ENCODE results near the gene RPS6KA3.
"Not testable (repeated sequence)": the region's sequence is repeated elsewhere in the genome, so short reads cannot be mapped to it uniquely, and the experiment has no call there.

The RPS6KA3 gene

GRCh38 chrX:20265221-20265725 is 1.4 kb downstream of the RPS6KA3 start:
- peak; percentile 36 for DNase-seq

DNA sequence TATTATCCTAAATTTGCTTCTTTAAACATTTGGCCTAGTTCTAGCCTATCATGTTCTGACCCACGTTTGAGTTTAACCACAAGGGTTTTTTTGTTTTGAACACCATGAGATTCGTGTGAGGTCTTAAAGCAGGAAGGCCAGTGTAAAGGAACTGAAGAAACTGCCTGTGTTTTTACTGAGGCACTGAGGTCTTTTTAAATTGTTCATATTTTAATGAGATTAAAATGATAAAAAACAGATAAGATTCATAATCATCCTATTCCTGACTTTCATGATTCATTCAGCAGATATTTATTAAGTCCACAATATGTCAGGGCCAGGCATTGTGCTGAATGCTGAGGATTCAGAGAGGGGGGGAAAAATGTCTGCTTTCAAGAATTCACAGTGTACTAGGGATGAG is 3.2 kb downstream of the RPS6KA3 start:
- no peak for DNase-seq

DNA sequence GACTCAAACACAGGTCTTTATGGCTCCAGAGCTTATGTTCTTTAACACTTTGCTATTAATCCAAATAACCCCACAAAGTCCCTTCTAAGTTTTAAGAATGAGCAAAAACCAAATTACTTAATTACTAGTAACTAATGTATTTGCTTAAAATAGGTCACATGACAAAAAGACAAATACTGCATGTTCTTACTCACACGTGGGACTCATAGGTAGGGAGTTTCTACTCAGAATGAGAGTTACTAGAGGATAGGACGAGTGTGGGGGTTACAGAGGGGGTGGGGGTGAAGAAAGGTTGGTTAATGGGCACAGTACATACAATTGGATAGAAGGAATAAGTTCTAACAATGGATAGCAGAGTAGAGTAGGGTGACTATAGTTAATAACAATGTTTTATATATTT is 5.8 kb downstream of the RPS6KA3 start:
- no peak for DNase-seq

GRCh38 chrX:20254712-20255299 is 11.9 kb downstream of the RPS6KA3 start:
- DNase-seq: no peak

- DNase-seq: no peak
Observed at GRCh38 chrX:20253232-20253543, 13.5 kb downstream of the RPS6KA3 start.

- DNase-seq: no peak
Observed at GRCh38 chrX:20252381-20253231, 14.1 kb downstream of the RPS6KA3 start.

GRCh38 chrX:20251691-20252090 is 15.0 kb downstream of the RPS6KA3 start:
- DNase-seq: no peak

- not testable (repeated sequence) for DNase-seq
Observed at GRCh38 chrX:20250146-20250545, 16.6 kb downstream of the RPS6KA3 start.

DNA sequence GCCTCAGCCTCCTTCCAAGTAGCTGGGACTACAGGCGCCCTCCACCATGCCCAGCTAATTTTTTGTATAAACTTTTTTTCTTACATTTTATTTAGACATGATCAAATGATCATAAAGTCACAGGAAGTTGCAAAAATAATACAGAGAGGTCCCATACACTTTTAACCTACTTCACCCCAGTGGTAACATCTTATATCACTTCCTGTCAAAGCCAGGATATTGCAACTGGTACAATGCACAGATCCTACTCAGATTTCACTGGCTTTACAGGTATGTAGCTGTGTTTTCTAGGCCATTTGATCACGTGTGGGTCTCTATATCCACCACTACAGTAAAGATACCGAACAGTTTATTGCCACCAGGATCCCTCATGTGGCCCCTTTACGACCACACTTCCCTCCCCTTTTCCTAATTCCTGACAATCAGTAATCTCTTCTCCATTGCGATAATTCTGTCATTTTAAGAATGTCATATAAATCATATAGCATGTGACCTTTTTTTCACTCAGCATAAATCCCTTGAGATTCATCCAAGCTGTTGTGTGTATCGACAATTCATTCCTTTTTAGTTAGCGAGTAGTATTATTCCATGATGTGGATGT is 18.0 kb downstream of the RPS6KA3 start:
- no peak for DNase-seq

DNA sequence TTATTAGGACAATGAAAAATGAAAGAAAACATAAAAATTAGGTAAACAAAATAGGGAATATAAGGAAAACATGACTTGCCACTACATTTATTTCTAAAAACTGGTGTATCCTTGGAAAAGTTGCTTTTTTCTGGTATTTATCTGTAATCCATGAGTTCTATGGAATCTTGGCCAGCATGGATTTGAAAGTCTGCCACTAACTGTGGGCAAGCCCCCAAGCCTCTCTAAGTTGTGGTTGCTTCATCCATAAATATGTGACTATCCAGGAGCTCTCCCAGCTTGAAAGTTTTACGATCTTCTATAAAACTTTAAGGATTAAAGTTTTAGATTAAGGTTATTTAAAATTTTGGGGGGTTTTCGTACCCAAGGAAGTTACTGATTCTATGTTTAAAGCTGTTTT is 21.8 kb downstream of the RPS6KA3 start:
- DNase-seq: no peak

DNA sequence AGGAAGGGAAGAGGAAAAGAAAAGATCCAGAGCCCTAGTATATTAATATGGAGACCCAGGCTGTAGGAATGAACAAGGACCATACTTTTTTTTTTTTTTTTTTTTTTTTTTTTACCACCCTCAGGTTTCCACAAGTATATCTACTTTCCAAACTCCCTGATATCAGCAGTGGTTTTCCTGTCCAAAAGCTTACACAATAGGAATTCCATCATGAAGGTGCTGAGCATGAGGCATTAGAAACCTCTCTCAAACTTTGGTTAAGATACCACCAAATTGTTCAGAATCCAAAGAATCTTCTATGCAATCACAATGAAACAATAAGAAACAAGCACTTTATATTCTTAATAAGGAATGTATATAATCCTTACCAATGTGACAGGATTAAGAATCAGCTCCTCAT is 26.5 kb downstream of the RPS6KA3 start:
- no peak for DNase-seq

- DNase-seq: no peak
Observed at GRCh38 chrX:20237864-20238263, 28.8 kb downstream of the RPS6KA3 start.

GRCh38 chrX:20235755-20236154 is 31.0 kb downstream of the RPS6KA3 start:
- no peak for DNase-seq

DNA sequence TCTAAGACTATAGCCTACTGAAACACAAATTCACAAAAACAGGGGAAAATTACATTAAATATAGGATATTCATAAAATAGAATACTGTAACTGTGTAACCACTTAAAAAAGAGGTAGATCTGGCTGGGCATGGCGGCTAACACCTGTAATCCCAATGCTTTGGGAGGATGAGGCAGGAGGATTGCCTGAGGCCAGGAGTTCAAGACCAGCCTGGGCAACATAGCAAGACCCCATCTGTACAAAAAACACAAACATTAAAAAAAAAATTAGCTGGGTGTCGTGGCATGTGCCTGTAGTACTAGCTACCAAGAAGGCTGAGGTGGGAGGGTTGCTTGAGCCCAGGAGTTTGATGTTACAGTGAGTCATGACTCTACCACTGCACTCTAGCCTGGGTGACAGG is 33.4 kb downstream of the RPS6KA3 start:
- DNase-seq: no peak

- DNase-seq: no peak
Observed at GRCh38 chrX:20231598-20231997, 35.1 kb downstream of the RPS6KA3 start.

DNA sequence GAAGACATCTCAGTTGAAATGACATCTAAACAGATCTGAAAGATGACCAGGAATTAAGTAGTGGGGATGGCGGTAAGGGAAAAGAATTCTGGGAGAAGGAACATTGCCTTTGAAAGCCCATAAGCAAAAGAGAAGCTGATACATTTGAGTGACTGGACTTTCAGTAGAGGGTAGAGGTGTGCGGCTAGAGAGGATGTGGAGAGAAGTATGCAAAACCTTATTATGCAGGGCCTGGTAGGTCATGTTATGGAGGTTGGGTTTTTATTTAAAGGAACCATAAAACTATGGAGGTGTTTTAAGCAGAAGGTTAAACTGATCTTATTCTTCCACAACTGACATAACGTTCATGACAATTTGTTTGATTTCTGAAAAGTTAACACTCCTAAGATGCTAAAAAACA is 36.3 kb downstream of the RPS6KA3 start:
- DNase-seq: no peak

- no peak for DNase-seq
Observed at GRCh38 chrX:20229155-20229554, 37.6 kb downstream of the RPS6KA3 start.

DNA sequence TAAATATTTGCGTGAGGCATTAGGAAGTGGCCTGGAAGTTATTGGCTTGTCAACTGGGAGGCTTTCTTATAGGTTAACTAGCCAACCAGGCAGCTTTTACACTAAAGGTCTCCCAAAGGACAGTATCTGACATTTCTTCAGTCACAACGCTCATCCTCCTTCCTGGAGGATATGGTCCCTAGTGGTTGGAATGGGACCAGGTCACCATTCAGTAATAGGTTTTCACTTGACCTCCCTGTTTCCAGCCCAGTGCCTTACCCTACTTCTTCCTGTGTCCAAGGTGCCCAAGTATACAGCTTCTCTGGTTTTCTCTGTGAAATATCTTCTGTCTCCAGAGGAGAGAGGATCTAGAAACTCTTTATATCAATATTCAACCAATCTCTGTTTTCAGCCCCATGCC is 38.5 kb downstream of the RPS6KA3 start:
- no peak for DNase-seq

DNA sequence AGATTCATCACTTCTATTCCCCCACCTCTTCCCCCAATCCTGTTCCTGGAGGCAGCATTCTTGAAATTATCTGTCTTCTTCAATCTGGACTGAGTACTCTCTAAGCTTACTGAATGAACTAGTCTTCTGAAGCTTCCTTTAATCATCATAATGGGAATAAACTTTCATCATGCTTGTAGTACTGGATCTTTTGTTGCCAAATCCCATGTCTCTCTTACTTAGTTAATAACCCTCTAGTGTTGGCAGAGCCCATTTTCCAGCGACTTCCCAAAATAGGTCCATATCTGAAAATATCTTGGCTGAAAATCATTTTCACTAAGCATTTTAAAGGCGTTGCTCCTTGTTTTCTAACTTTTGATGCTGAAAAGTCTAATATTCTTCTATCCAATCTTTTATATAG is 39.6 kb downstream of the RPS6KA3 start:
- DNase-seq: no peak

GRCh38 chrX:20225488-20225833 is 41.2 kb downstream of the RPS6KA3 start:
- DNase-seq: no peak

GRCh38 chrX:20224814-20225487 is 41.8 kb downstream of the RPS6KA3 start:
- DNase-seq: no peak

- no peak for DNase-seq
Observed at GRCh38 chrX:20221902-20222301, 44.8 kb downstream of the RPS6KA3 start.

DNA sequence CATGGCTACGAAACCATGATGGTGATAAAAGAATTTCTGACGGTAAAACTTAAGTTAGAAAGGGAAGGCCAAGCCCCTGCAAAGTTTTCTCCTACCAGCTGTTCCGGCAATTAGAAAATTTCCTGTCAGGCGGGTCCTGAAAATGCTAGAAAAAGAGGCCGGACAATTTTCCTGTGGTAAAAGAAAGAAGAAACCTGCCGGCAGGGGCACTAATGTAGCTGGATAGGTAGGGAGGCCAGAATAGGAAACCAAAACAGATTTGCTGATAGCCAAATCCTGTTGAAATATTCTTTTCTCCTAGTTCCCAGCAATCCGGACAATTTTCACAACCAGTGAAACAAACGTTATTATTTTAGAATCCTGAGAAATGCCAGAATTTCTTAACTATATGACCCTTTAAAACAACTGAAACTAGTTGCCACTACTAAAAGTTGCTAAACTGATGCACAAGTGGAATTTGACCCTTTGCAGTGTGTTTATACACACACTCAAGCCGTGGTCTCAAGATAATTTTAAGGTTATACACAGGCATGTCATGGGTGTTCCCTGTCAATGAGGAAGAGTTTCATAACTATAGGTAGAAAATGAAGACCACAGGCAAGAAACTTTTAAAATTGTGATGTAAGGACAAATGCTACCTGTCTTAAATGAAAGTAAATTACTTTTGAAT is 47.7 kb downstream of the RPS6KA3 start:
- DNase-seq: no peak
